H1 (cell line): ENCODE measurements around the gene FKBP2. TPM values are rescaled to one million over a fixed set of nuclear protein-coding genes. Genes with fewer than 3 reads are reported as not detected.

ENCODE experiments used
- CTCF ChIA-PET: fragments of 300-600 bp; sonication (Branson Sonifier 250); formaldehyde crosslinking; loops from one replicate; lab custom pipeline; 2021; ENCODE audit not compliant: partially characterized antibody; lab: Charles Lee
- POLR2A ChIA-PET: fragments of 300-600 bp; sonication (Branson Sonifier 250); formaldehyde crosslinking; loops from one replicate; lab custom pipeline; 2021; ENCODE audit warnings: inconsistent platforms; ENCODE audit not compliant: partially characterized antibody; lab: Charles Lee
- DNase-seq, 2 experiments: peaks; one replicate each; pipeline versions ENCODE4 v3.0.0 to v3.0.0-alpha.2; 2010 to 2022; ENCODE audit warnings: low spot score in 2 of 2, low read depth in 1 of 2, mixed read lengths in 1 of 2
- FAIRE-seq: peaks from 2 replicates; lab custom pipeline; 2011; peaks lifted over from hg19 to GRCh38; lab: Jason Lieb, UNC
- H2AFZ ChIP-seq: 2 replicates; pipeline ENCODE4 v1.8.1; 2012; ENCODE audit warnings: low read length, inconsistent platforms
- H2AK5ac ChIP-seq: 2 replicates; pipeline ENCODE4 v1.6.1; 2013; ENCODE audit warnings: low read depth, low read length
- H2BK120ac ChIP-seq: replicated peaks from 2 replicates; pipeline ENCODE3; 2013; ENCODE audit warnings: low read depth, low read length, inconsistent platforms
- H2BK12ac ChIP-seq: 2 replicates; pipeline ENCODE4 v1.6.1; 2013; ENCODE audit warnings: low read depth, low read length
- H2BK15ac ChIP-seq: 2 replicates; pipeline ENCODE4 v1.6.1; 2013; ENCODE audit warnings: low read length
- H2BK20ac ChIP-seq: 2 replicates; pipeline ENCODE4 v1.6.1; 2013; ENCODE audit warnings: low read length
- H2BK5ac ChIP-seq: 2 replicates; pipeline ENCODE4 v1.6.1; 2013; ENCODE audit warnings: low read depth, low read length
- H3K14ac ChIP-seq: 2 replicates; pipeline ENCODE4 v1.6.1; 2013; ENCODE audit warnings: inconsistent platforms; ENCODE audit not compliant: insufficient read length
- H3K18ac ChIP-seq: 2 replicates; pipeline ENCODE4 v1.6.1; 2013; ENCODE audit warnings: low read length; ENCODE audit errors: extremely low read depth
- H3K23ac ChIP-seq: 2 replicates; pipeline ENCODE4 v1.6.1; 2013; ENCODE audit warnings: inconsistent platforms; ENCODE audit not compliant: insufficient read length
- H3K23me2 ChIP-seq: 2 replicates; pipeline ENCODE4 v1.6.1; 2013; ENCODE audit warnings: low read depth, low read length
- H3K27ac ChIP-seq: 2 replicates; pipeline ENCODE4 v1.6.1; 2011; ENCODE audit warnings: low read depth, low read length, inconsistent platforms
- H3K27me3 ChIP-seq, 4 experiments: replicated peaks in 1 of 4; 1 replicate in 1 of 4; 2 replicates in 3 of 4; pipeline versions ENCODE4 v1.6.1 to v1.8.1; 2011 to 2013; ENCODE audit warnings: low read length in 3 of 4, mild to moderate bottlenecking in 3 of 4, inconsistent platforms in 2 of 4, mixed read lengths in 2 of 4, moderate library complexity in 1 of 4; ENCODE audit not compliant: control insufficient read depth in 3 of 4, insufficient read depth in 3 of 4; ENCODE audit errors: extremely low read depth in 1 of 4
- H3K36me3 ChIP-seq, 4 experiments: 2 replicates each; pipeline versions ENCODE4 v1.6.1 to v1.8.1; 2011 to 2013; ENCODE audit warnings: mild to moderate bottlenecking in 4 of 4, low read length in 3 of 4, moderate library complexity in 2 of 4, control low read depth in 1 of 4, inconsistent platforms in 1 of 4; ENCODE audit not compliant: insufficient read depth in 4 of 4, control insufficient read depth in 2 of 4
- H3K4ac ChIP-seq: replicated peaks from 2 replicates; pipeline ENCODE3; 2013; ENCODE audit warnings: low read length, low read depth, mixed read lengths, inconsistent platforms; ENCODE audit not compliant: insufficient read length
- H3K4me1 ChIP-seq, 4 experiments: replicated peaks in 1 of 4; 1 replicate in 1 of 4; 2 replicates in 3 of 4; pipeline versions ENCODE4 v1.6.1 to v1.8.1; 2011 to 2013; ENCODE audit warnings: low read length in 3 of 4, inconsistent platforms in 2 of 4, mixed read lengths in 1 of 4; ENCODE audit not compliant: insufficient read depth in 4 of 4, control insufficient read depth in 3 of 4
- H3K4me2 ChIP-seq, 2 experiments: 2 replicates each; pipeline versions ENCODE4 v1.6.1 to v1.8.1; 2011 to 2013; ENCODE audit warnings: low read depth in 2 of 2, low read length in 2 of 2, control low read depth in 1 of 2, inconsistent platforms in 1 of 2, mild to moderate bottlenecking in 1 of 2; ENCODE audit not compliant: insufficient read depth in 1 of 2
- H3K4me3 ChIP-seq, 4 experiments: fragments of 200-600, 300-600 bp in 1 of 4; sonication (generic), shearing (Covaris generic), sonication (Bioruptor Twin) in 1 of 4; 2 replicates each; pipeline versions ENCODE4 v1.5.1 to v1.8.1; 2011 to 2016; ENCODE audit warnings: low read length in 4 of 4, low read depth in 3 of 4, control low read depth in 2 of 4, inconsistent platforms in 2 of 4, mild to moderate bottlenecking in 2 of 4, mixed read lengths in 1 of 4, moderate library complexity in 1 of 4; ENCODE audit not compliant: insufficient read depth in 2 of 4; ENCODE audit errors: extremely low read depth in 1 of 4
- H3K56ac ChIP-seq: replicated peaks from 2 replicates; pipeline ENCODE3; 2013; ENCODE audit warnings: low read depth, mild to moderate bottlenecking, mixed read lengths, low read length, inconsistent platforms; ENCODE audit not compliant: insufficient read length
- H3K79me1 ChIP-seq: 2 replicates; pipeline ENCODE4 v1.6.1; 2013; ENCODE audit warnings: low read depth, low read length, control low read depth
- H3K79me2 ChIP-seq, 2 experiments: 2 replicates each; pipeline versions ENCODE4 v1.6.1 to v1.8.1; 2012 to 2013; ENCODE audit warnings: low read length in 2 of 2, mild to moderate bottlenecking in 2 of 2, inconsistent platforms in 1 of 2; ENCODE audit not compliant: insufficient read depth in 2 of 2, control insufficient read depth in 1 of 2
- H3K9ac ChIP-seq, 4 experiments: replicated peaks in 1 of 4; 1 replicate in 1 of 4; 2 replicates in 3 of 4; pipeline versions ENCODE4 v1.6.1 to v1.8.1; 2011 to 2013; ENCODE audit warnings: low read depth in 3 of 4, low read length in 3 of 4, control low read depth in 2 of 4, mild to moderate bottlenecking in 2 of 4, moderate library complexity in 2 of 4, inconsistent platforms in 1 of 4; ENCODE audit errors: extremely low read depth in 1 of 4
- H3K9me3 ChIP-seq, 2 experiments: 2 replicates each; pipeline versions ENCODE4 v1.6.1 to v1.8.1; 2012 to 2013; ENCODE audit warnings: mild to moderate bottlenecking in 2 of 2, moderate library complexity in 2 of 2, control low read depth in 1 of 2, inconsistent platforms in 1 of 2, low read depth in 1 of 2, low read length in 1 of 2, mixed read lengths in 1 of 2; ENCODE audit not compliant: insufficient read depth in 2 of 2
- H4K20me1 ChIP-seq, 2 experiments: replicated peaks in 1 of 2; 2 replicates each; pipeline versions ENCODE3 to v1.8.1; 2011 to 2013; ENCODE audit warnings: inconsistent platforms in 2 of 2, low read length in 2 of 2, mild to moderate bottlenecking in 1 of 2; ENCODE audit not compliant: insufficient read depth in 2 of 2, control insufficient read depth in 1 of 2
- H4K5ac ChIP-seq: 2 replicates; pipeline ENCODE4 v1.6.1; 2013; ENCODE audit warnings: low read length, low read depth, mixed read lengths, inconsistent platforms; ENCODE audit not compliant: insufficient read length
- H4K8ac ChIP-seq: 2 replicates; pipeline ENCODE4 v1.8.0; 2013; ENCODE audit warnings: mild to moderate bottlenecking, moderate library complexity, low read length, inconsistent platforms; ENCODE audit not compliant: insufficient read depth; ENCODE audit errors: extremely low read depth
- H4K91ac ChIP-seq: replicated peaks from 2 replicates; pipeline ENCODE3; 2013; ENCODE audit warnings: low read length, mixed read lengths, inconsistent platforms; ENCODE audit not compliant: insufficient read length
- ASH2L ChIP-seq: fragments of 200-600, 300-600 bp; sonication (generic); IDR thresholded peaks from one replicate; pipeline ENCODE4 v1.7.1; 2017; ENCODE audit warnings: low read length
- BRCA1 ChIP-seq: IDR thresholded peaks from 2 replicates; pipeline ENCODE4 v1.6.1; 2012; ENCODE audit warnings: low read depth, low read length, improper control_type of control experiment
- CBX5 ChIP-seq: fragments of 300-800, 300-1000 bp; sonication (generic); IDR thresholded peaks from 2 replicates; pipeline ENCODE4 v1.7.1; 2016; ENCODE audit warnings: antibody characterized with exemption, low read length, low read depth
- EP300 ChIP-seq, 2 experiments: IDR thresholded peaks; 1 replicate in 1 of 2; 2 replicates in 1 of 2; pipeline ENCODE4 v1.6.1; 2011 to 2012; ENCODE audit warnings: low read depth in 2 of 2, low read length in 2 of 2, mild to moderate bottlenecking in 2 of 2, borderline replicate concordance in 1 of 2, inconsistent platforms in 1 of 2, moderate library complexity in 1 of 2
- GABPA ChIP-seq: IDR thresholded peaks from 2 replicates; pipeline ENCODE4 v1.6.1; 2011; ENCODE audit warnings: mild to moderate bottlenecking, low read length, moderate library complexity, borderline replicate concordance; ENCODE audit not compliant: insufficient read depth
- JUN ChIP-seq: IDR thresholded peaks from 2 replicates; pipeline ENCODE4 v1.6.1; 2011; ENCODE audit warnings: low read depth, mild to moderate bottlenecking, improper control_type of control experiment, low read length
- NANOG ChIP-seq: IDR thresholded peaks from 2 replicates; pipeline ENCODE4 v1.6.1; 2011; ENCODE audit warnings: low read length, low read depth, mild to moderate bottlenecking, inconsistent platforms; ENCODE audit not compliant: insufficient read depth, poor library complexity, severe bottlenecking
- PHF8 ChIP-seq: fragments of 200-600 bp; sonication (generic); conservative IDR thresholded peaks from 2 replicates; pipeline ENCODE4 v1.7.1; 2012; ENCODE audit warnings: low read depth, mild to moderate bottlenecking, inconsistent platforms, low read length, moderate library complexity
- RAD21 ChIP-seq, 2 experiments: IDR thresholded peaks in 1 of 2; conservative IDR thresholded peaks in 1 of 2; 2 replicates each; pipeline ENCODE4 v1.6.1; 2011; ENCODE audit warnings: low read depth in 2 of 2, low read length in 2 of 2, improper control_type of control experiment in 1 of 2, inconsistent platforms in 1 of 2, mild to moderate bottlenecking in 1 of 2, moderate library complexity in 1 of 2
- SUZ12 ChIP-seq: fragments of 200-600 bp; sonication (generic); IDR thresholded peaks from 2 replicates; pipeline ENCODE4 v1.6.1; 2012; ENCODE audit warnings: mild to moderate bottlenecking, inconsistent platforms, low read length, moderate library complexity, mixed read lengths
- ZNF274 ChIP-seq: IDR thresholded peaks from 2 replicates; pipeline ENCODE4 v1.7.0; 2012; ENCODE audit warnings: low read length, borderline replicate concordance; ENCODE audit errors: extremely low read depth
- WGBS, 2 experiments: shearing (Covaris generic) in 1 of 2; methylation state at CpG; one replicate each; pipeline versions ENCODE4 v1.1.6 to v1.1.7; 2013 to 2015; ENCODE audit warnings: low lambda C conversion rate in 2 of 2, mixed read lengths in 2 of 2, inconsistent platforms in 1 of 2, low coverage in 1 of 2, missing lambda C conversion rate in 1 of 2; ENCODE audit not compliant: insufficient replicate concordance in 2 of 2, insufficient coverage in 1 of 2, insufficient read length in 1 of 2; ENCODE audit errors: extremely low coverage in 1 of 2, missing lambda C conversion rate in 1 of 2; 5-methylcytosine and 5-hydroxymethylcytosine counted together
- polyA plus RNA-seq, 7 experiments: library from polyadenylated mRNA; depleted of rRNA in 3 of 7; stranded (reverse) in 5 of 7; unstranded in 2 of 7; fragments of >200 nt in 5 of 7; fragments of 200-250 nt in 2 of 7; gene quantifications; 1 replicate in 5 of 7; 2 replicates in 1 of 7; 4 replicates in 1 of 7; pipeline versions ENCODE4 v1.2.1 to v1.2.3, GENCODE V29; 2011 to 2013; ENCODE audit warnings: missing spikeins in 2 of 7, mixed read lengths in 2 of 7
- total RNA-seq: library from RNA; stranded (reverse); fragmentation: NEBNext Ultra II Directional; extraction: Animal tissue kit (Norgen Biotek cat#: 25700); gene quantifications from 2 replicates; pipeline ENCODE4 v1.2.1, GENCODE V29; 2021

Gene FKBP2
- total and polyA plus RNA-seq, 2 of the 8 experiments (the other 6 are each of a cell fraction or from before 2014, with no cell fraction given), result 41.7 to 52.5 TPM

DNA sequence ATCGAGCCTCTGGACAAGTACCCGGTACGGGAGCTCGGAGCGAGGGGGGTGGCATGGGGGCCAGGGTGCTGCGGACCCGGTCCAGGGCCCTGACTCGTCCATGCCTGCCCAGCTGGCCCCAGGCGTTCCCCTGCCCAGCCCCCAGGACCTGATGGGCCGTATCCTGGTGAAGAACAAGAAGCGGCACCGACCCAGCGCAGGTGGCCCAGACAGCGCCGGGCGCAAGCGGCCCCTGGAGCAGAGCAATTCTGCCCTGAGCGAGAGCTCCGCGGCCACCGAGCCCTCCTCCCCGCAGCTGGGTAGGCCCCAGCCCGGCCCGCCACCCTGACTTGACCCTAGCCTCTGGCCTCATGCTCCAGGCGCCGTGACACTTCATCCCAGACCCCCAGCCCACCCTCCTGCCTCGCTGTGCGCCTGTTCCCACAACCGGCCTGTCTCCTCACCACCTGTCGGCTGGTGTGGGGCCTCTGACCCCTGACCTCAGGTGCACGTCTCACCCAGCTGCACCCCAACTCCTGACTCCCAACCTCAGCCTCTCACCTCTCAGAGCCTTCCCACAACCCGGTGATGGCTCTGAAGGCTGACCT, 18.1 kb downstream of the FKBP2 start:
- TF ChIP-seq RAD21 (IDR thresholded peaks at IDR 0.05 in 1 of 2, conservative IDR thresholded peaks at IDR 0.05 in 1 of 2; ENCODE audit: low read depth in 2 of 2, low read length in 2 of 2) (no peak), BRCA1 (no peak), JUN (no peak), SUZ12 (no peak), NANOG (no peak), ASH2L (no peak), GABPA (no peak), EP300 (IDR thresholded peaks at IDR 0.05; ENCODE audit: borderline replicate concordance in 1 of 2, low read depth in 2 of 2, low read length in 2 of 2) (no peak), PHF8 (no peak), CBX5 (no peak), ZNF274 (no peak)
- FAIRE-seq (no peak), DNase-seq (no peak)
- H2AK5ac ChIP-seq, result no peak overlapping the region
- no peak overlapping the region for H4K5ac ChIP-seq
- H3K36me3 ChIP-seq, result peaks cover 21 to 86% (median 42%) of the 10 kb centered on the region in 4 experiments
- ChIA-PET POLR2A (interaction anchor here (0.8 to 7.1 kb wide), 9 partner anchors 8 to 39 kb away, joined by 3 to 101 read pairs (median 4); partner anchors contain the start of gene PPP1R14B), CTCF (interaction anchor here (0.6 to 5.9 kb wide), 5 partner anchors 7 to 82 kb away, joined by 3 to 62 read pairs (median 7); no protein-coding TSS in a partner anchor)
- no peaks in the 10 kb centered on the region; a peak in 3 of 7 replicates for H3K4me1 ChIP-seq
- H4K20me1 ChIP-seq, result peaks cover 6 to 23% of the 10 kb centered on the region in 2 experiments
- no peak overlapping the region for H2BK20ac ChIP-seq
- no peak overlapping the region for H3K18ac ChIP-seq
- no peak overlapping the region for H3K23ac ChIP-seq
- H4K8ac ChIP-seq, result no peak overlapping the region
- H3K4ac ChIP-seq, result no peak overlapping the region
- no peak overlapping the region for H2BK12ac ChIP-seq
- H3K79me2 ChIP-seq, result 0 out of 4 replicates have a peak, but pooled peaks cover 0 to 2% of the 10 kb centered on the region in 2 experiments
- no peak overlapping the region for H3K4me3 ChIP-seq
- no peak overlapping the region for H4K91ac ChIP-seq
- no peak overlapping the region for H2BK120ac ChIP-seq
- no peak overlapping the region for H3K4me2 ChIP-seq
- H3K9ac ChIP-seq, result no peak overlapping the region
- H3K79me1 ChIP-seq, result no peaks in the 10 kb centered on the region
- H3K23me2 ChIP-seq, result no peaks in the 10 kb centered on the region
- H3K56ac ChIP-seq, result no peak overlapping the region
- H3K27me3 ChIP-seq, result no peaks in the 10 kb centered on the region
- 100% methylated on average over 6 of the region's 32 CpGs; no CpG with 5 or more reads in 1 of the 2 experiments for WGBS, 2 experiments
- no peak overlapping the region for H3K14ac ChIP-seq
- no peak overlapping the region for H2AFZ ChIP-seq
- no peak overlapping the region for H3K27ac ChIP-seq
- H2BK15ac ChIP-seq, result no peak overlapping the region
- H2BK5ac ChIP-seq, result no peak overlapping the region
- H3K9me3 ChIP-seq, result no peaks in the 10 kb centered on the region
